Nephron (organoid): ENCODE results near the gene CCDC38.

Source experiments
- H3K27ac Mint-ChIP-seq, 3 experiments: 2 replicates each; pipeline ENCODE4 v1.8.0; 2020; ENCODE audit warnings: mixed read lengths in 3 of 3, mild to moderate bottlenecking in 2 of 3, moderate library complexity in 1 of 3
- H3K27me3 Mint-ChIP-seq: 2 replicates; pipeline ENCODE4 v1.8.0; 2021; ENCODE audit warnings: low read depth, mild to moderate bottlenecking, moderate library complexity, mixed read lengths
- H3K36me3 Mint-ChIP-seq: 2 replicates; pipeline ENCODE4 v1.8.0; 2020; ENCODE audit warnings: low read depth, mixed read lengths
- H3K4me1 Mint-ChIP-seq: 2 replicates; pipeline ENCODE4 v1.8.0; 2020; ENCODE audit warnings: mixed read lengths
- H3K4me3 Mint-ChIP-seq, 3 experiments: 2 replicates each; pipeline ENCODE4 v1.8.0; 2020; ENCODE audit warnings: mild to moderate bottlenecking in 3 of 3, mixed read lengths in 3 of 3, moderate library complexity in 2 of 3
- H3K9me3 Mint-ChIP-seq: 2 replicates; pipeline ENCODE4 v1.8.0; 2020; ENCODE audit warnings: mixed read lengths
- TF ChIP-seq, protein P1 (sequence below), 3 experiments: fragments of 200-600 bp; sonication (generic); IDR thresholded peaks; one replicate each; pipeline ENCODE4 v1.5.0; 2021; ENCODE audit warnings: antibody characterized with exemption in 3 of 3; ENCODE audit not compliant: unreplicated experiment in 3 of 3

Gene CCDC38

GRCh38 chr12:95836630-95837239 is 105.7 kb downstream of the CCDC38 start:
- Mint-ChIP-seq H3K27ac (no peak overlapping the region), H3K4me1 (peaks cover 14% of the 10 kb centered on the region), H3K9me3 (no peaks in the 10 kb centered on the region), H3K36me3 (no peaks in the 10 kb centered on the region), H3K27me3 (peaks cover 11% of the 10 kb centered on the region), H3K4me3 (no peak overlapping the region)
- TF ChIP-seq, protein P1, sequence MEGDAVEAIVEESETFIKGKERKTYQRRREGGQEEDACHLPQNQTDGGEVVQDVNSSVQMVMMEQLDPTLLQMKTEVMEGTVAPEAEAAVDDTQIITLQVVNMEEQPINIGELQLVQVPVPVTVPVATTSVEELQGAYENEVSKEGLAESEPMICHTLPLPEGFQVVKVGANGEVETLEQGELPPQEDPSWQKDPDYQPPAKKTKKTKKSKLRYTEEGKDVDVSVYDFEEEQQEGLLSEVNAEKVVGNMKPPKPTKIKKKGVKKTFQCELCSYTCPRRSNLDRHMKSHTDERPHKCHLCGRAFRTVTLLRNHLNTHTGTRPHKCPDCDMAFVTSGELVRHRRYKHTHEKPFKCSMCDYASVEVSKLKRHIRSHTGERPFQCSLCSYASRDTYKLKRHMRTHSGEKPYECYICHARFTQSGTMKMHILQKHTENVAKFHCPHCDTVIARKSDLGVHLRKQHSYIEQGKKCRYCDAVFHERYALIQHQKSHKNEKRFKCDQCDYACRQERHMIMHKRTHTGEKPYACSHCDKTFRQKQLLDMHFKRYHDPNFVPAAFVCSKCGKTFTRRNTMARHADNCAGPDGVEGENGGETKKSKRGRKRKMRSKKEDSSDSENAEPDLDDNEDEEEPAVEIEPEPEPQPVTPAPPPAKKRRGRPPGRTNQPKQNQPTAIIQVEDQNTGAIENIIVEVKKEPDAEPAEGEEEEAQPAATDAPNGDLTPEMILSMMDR (IDR thresholded peaks at IDR 0.05; ENCODE audit: unreplicated experiment in 3 of 3) = no peak

DNA sequence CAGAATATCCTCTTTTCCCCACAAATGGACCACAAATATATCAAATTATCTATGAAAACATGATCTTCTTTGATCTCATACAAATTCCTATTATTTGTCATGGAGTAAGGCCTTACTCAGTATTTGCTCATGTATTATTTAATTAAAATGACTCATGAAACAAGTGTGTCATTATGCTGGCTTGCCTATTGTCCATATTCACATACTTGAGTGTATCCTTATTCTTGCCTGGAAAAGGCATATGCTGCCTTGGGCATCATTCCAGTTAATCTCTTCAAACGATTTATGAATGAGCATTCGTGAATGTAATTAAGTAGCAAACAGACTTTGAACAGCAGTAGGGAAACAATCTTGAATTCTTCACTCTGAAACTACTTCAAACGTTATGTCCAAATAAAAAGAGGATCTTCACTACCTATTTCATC is 106.2 kb downstream of the CCDC38 start:
- TF ChIP-seq, protein P1 (IDR thresholded peaks at IDR 0.05; ENCODE audit: unreplicated experiment in 3 of 3) = no peak
- H3K4me1 Mint-ChIP-seq = peaks cover 14% of the 10 kb centered on the region
- H3K4me3 Mint-ChIP-seq = no peak overlapping the region
- no peaks in the 10 kb centered on the region for H3K9me3 Mint-ChIP-seq
- peaks cover 11% of the 10 kb centered on the region for H3K27me3 Mint-ChIP-seq
- no peaks in the 10 kb centered on the region for H3K36me3 Mint-ChIP-seq
- no peak overlapping the region for H3K27ac Mint-ChIP-seq

DNA sequence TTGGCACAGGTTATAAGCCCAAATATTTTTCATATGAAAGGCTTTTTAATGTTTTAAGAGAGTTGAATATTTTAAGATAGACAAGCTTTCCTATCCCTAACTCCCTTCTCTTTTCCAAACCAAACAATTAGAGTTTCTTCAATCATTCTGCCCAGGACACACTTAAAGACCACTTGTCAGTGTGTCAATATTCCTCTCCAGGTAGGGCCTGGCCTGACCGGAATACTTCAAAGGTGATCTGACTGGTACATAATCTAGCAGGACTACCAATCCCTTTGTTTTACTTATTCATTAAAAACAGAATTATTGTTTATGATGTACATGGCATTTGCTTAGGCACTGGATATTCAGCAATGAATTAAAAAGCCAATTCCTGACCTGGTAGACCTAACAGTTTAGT is 107.8 kb downstream of the CCDC38 start:
- Mint-ChIP-seq H3K4me1 (peaks cover 14% of the 10 kb centered on the region), H3K27ac (no peak overlapping the region), H3K27me3 (peaks cover 11% of the 10 kb centered on the region)

DNA sequence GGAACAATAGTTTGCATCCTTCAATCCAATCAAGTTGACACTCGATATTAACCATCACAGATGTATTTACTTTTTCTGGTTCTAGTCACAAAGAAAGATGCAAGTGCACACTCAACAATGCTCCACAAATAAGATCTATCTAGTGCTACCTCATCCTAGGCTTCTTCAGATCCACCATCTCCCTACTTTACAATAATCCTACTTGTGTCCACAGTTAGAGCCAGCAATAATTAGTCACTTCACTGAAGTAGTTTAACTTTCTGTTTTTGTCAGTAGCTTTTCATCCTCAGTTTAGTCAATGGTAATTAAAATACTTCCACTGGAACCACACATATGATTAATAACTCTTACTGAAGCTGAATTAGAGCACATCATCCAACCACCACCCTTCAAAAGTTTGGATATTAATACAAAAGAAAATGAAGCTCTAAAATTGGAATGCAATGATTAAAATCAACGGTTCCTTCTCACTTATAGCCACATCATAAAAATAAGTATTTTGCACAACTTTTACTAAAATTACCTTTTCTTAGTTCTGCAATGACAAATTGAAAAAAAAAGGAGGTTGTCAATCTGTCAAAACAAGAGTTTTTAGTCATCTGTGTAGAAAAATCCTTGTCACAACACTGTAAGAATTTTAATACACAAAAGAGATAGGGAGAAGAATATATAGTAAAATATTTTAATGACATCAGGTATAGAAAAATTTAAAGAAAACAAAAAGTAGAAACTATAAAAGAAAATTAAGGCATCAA is 111.9 kb downstream of the CCDC38 start:
- Mint-ChIP-seq H3K4me3 (no peak overlapping the region), H3K4me1 (no peaks in the 10 kb centered on the region), H3K27ac (no peak overlapping the region), H3K27me3 (peaks cover 3% of the 10 kb centered on the region), H3K36me3 (no peaks in the 10 kb centered on the region), H3K9me3 (no peaks in the 10 kb centered on the region)
- TF ChIP-seq, protein P1 (IDR thresholded peaks at IDR 0.05; ENCODE audit: unreplicated experiment in 3 of 3) = no peak

More for the DNA sequence above, 107.8 kb downstream of the CCDC38 start:
- Mint-ChIP-seq H3K36me3 (no peaks in the 10 kb centered on the region), H3K9me3 (no peaks in the 10 kb centered on the region), H3K4me3 (no peak overlapping the region)
- TF ChIP-seq, protein P1 (IDR thresholded peaks at IDR 0.05; ENCODE audit: unreplicated experiment in 3 of 3) = no peak

- Mint-ChIP-seq H3K27me3 (no peaks in the 10 kb centered on the region), H3K4me3 (no peak overlapping the region), H3K27ac (no peak overlapping the region), H3K36me3 (no peaks in the 10 kb centered on the region), H3K9me3 (no peaks in the 10 kb centered on the region), H3K4me1 (no peaks in the 10 kb centered on the region)
- TF ChIP-seq, protein P1 (IDR thresholded peaks at IDR 0.05; ENCODE audit: unreplicated experiment in 3 of 3) = no peak
These were observed 113.0 kb downstream of the CCDC38 start for GRCh38 chr12:95829395-95829794.
